HG02642 (cell line): ENCODE results near the gene SH2D5.
"Not testable (repeated sequence)": the region's sequence is repeated elsewhere in the genome, so short reads cannot be mapped to it uniquely, and the experiment has no call there.

Experiments
- ATAC-seq: cut with Tn5 transposase; IDR thresholded peaks from one replicate; pipeline ENCODE4 v1.9.1; 2021; ENCODE audit warnings: mild to moderate bottlenecking; ENCODE audit not compliant: unreplicated experiment, poor library complexity

The SH2D5 gene

DNA sequence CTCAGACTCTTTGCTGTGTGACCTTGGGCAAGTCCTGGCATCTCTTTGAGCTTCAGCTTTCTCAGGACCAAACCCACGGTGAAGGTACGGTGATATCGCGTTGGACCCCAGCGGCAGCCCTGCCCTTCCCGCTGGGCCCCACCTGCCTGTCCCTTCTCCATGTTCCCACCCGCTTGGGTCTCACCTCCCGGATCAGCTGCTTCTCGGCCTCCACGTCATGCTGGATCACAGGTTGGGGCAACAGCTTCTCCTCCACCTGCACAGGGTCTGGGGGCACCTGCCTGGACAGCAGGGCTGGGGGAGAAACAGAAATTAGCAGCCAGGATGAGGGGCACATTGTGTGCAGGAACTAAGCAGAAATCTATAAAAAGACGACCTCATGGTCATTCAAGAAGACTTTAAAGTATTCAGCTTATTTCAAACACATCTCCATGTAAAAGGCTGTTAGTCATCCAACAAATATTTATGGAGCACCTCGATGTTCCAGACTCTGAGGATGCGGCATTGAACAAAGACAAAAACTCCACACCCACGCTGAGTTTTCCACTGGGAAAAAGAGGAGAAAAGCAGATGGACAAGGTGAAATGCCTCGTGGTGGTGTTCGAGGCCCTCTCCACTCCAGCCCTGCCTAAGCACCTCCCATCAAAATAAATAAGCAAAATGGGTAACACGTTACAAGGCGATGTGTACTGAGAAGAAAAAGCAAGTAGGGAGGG is 34.1 kb downstream of the SH2D5 start:
- ATAC-seq = no peak

DNA sequence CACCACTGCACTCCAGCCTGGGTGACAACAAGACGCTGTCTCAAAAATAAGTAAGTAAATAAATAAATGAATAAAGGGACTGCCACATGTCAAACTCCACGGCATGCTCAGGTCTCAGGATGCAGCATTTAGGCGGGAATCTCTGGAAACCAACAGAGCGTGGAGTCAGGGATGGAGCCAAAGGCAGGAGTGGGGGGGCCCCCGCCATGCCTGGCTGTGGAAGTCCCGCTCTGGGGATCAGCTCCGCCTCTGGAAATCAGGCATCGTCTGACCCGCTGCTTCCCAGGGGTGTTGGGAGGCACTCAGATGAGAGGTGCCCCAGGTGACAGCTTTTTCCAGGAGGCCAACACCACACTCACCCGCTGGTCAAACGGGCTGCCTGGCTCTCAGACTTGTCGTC is 34.9 kb downstream of the SH2D5 start:
- no peak for ATAC-seq

DNA sequence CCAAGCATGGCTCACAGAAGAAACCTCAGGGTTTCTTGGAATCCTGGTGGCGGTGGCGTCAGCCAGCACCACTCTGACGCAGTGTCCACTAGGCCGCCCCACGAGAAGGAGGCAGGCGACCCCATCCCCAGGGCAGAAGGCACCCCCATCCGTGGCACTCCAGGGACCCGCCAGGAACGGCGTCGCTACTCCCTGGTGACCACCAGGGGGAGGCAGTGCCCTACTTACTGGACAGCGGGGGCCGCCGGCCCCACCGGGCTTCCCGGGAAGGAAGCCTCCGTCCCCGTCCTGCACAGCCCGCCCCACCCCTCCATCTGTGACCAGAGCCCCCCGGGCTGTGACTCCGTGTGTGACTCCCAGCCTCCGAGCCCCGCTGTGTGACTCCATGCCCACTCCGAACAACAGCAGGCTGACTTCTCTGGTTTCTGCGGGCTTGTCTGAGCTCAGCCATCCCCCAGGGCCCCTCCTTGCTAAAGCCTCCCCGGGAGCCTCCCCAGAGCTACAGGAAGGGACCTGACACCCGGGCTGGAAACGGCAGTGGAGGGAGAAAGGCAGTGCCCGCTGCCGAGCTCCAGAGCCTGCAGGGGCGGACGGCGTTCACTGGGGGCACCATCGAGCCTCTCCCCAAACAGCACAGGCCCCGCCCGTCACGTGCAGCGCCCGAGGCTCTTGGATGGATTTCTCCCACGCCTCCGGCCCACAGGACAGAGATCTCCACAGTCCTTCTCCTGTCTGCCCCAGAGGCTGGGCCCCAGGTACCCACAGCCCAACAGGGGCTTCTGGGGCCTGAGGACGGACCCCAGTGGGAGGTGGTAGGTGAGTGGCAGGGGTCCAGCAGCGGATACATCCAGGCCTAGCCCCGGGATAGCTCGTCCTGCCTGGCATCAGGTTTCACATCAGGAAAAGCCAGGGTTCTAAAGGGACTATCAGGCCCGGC is 35.8 kb downstream of the SH2D5 start:
- ATAC-seq = peak; percentile 72

DNA sequence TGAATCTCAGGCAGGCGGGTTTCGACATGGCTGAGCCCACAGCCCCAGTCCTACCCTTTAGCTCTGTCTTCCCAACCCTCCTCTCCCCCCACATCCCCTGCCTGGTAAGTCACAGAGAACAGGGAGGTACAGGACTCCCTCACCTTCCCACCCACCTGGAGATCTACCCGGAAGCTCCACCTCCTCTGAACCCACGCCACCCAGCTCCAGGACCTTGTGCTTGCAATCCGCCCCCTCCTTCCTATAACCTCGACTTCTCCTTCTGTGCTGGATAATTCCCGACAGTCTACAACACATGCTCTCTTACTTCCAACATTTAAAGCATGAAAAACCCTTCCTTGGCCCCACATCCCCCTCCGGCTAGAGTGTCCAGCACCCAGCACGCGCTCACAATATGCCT is 37.0 kb downstream of the SH2D5 start:
- no peak for ATAC-seq

DNA sequence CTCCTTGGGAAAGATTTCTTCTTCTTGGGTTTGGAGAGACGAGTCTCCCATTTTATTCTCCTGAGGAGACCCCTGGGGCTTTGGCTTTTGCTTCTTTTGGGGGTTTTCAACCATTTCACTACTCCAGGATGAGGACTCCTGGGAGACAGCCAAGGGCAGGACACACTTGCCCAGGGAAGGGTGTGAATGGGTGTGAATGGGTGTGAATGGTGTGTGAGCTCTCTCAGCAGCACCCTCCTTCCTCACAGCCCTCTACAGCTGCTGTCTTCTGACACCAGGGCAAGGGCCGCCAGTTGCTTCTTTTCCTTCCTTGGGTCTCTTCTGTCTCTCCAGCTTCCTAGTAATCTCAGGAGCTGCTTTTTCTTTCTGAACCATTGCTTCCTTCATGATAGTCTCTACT is 38.9 kb downstream of the SH2D5 start:
- ATAC-seq = no peak

DNA sequence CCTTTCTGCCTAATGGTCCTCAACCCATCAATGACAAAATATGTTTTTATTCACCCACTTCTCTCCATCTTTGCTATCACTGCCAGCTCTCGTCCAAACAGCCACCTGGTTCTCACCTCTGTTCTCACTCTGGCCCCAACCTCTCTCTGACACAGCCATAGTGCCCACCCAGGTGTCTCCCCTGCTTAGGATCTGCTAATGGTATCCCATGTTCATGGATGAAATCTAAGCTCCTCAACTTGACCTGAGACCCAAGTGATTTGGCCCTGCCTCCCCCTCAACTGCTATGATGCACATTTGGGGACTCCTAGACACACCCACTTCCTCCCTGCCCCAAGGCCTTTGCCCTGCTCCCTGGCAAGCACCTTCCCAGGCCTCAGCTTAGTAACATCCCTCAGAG is 40.6 kb downstream of the SH2D5 start:
- ATAC-seq = no peak

DNA sequence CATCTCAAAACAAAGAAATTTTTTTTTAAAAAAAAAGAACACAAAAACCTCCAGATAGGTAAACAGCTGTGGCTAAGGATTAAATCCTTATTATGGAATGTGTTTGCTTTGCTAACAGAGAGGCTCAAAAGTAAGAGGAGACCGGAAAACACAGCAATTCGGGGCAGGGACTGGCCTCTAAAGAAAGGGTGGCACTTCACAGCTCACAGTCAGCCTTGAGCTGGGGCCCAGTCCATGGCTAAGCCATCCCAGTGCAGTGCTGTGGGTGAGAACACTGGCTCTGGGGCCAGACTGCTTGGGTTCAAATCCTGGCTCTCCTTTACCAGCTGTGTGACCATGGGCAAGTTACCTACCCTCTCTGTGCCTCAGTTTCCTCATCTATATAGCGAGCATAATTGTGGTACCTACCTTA is 42.9 kb downstream of the SH2D5 start:
- no peak for ATAC-seq

DNA sequence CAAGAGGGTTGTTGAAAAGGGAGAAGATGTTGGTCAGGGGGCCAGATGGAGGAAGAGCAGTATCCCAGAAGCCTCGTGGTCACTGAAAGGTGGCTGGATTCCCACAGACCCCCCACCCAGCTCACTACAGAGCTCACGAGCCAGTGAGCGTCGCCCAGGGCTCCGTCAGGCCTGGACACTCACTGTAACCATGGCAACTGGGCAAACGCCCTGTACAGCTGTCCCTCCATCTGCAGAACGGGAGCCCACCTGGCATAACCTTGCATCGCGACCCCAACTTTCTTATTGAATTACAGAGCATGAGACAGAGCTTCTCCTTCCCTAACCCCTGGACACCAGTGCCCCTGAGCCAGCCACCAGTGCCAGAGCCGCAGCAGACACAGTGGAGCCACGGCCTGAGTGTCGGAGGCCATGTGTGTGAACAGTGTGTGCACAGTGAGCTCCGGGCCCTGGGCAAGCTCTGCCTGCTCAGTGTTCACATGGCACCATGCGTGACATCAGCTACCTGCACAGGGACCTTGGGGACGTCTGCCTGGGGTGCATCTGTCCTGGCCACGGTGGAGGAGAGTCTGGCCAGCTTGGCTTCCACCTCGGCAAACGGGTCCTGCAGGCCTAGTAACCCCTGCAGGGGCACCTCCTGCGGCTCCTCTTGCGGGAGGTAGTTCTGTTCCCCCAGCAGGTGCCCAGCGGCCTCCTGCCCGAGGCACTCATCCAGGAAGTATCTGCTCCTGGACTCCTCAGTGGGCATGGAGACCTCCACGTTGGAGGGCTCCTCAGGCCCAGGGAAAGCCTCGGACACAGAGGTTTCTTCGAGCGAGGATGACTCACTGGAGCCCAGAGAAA is 45.4 kb downstream of the SH2D5 start:
- no peak for ATAC-seq

DNA sequence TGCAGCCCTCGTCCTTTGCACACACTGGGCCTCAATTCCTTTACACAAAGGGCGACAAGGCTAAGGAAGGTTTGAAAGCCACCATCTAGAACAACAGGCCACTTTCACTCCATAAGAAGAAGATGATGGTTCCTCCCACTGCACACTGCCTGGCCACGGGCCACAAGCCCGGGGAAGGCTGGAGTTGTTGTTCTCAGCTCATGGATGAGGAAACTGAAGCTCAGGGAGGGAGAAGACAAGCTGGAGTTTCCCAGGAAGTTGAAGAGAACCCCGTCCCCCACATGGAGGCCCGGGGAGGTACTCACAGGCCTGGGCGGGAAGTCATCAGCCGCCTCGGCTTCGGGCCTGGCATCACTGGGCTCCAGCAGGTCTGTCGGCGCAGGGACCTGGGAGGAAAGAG is 46.8 kb downstream of the SH2D5 start:
- no peak for ATAC-seq

DNA sequence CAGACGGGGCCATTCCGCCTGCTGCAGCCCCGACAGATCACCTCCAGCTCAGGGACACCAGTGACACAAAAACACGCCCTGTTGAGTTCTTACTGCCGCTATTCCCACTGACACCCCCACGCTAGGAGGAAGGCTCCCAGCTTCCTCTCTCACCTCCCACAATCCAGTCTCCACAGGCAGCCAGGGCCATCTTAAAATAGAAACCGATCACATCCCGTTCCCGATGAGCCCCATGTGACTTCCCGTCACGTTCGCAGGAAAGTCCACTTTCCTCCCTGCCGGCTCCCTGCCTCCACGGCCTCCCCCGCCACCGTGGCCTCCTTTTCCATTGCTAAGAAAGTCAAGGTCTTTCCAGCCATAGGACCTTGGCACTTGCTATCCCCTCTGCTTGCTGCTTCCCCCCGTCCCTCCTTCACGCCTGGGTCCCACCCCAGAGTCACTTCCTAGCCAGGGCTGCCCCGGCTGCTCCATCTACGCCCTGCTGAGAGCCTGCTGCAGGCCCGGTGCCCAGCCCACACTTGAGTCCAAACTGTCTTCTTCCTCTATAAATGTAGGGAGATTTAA is 47.3 kb downstream of the SH2D5 start:
- ATAC-seq = no peak

DNA sequence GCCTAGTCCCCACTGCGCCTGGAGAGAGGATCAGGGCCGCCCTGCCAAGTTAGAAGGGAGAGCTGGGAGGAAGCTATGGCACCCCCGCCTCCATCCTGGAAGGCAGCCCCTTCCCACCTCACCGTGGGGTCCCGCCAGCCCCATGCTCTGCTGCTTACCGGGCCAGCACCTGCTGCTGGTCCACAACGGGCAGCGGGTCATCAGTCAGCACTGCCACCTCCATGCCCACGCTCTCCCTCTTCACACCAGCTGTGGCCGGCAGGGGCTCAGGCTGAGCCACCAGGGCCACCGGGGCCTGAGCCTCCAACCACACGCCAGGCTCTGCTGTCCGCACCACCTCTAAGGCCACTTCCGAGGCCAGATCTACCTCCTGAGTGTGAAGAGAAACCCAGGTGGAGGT is 47.9 kb downstream of the SH2D5 start:
- ATAC-seq = no peak

DNA sequence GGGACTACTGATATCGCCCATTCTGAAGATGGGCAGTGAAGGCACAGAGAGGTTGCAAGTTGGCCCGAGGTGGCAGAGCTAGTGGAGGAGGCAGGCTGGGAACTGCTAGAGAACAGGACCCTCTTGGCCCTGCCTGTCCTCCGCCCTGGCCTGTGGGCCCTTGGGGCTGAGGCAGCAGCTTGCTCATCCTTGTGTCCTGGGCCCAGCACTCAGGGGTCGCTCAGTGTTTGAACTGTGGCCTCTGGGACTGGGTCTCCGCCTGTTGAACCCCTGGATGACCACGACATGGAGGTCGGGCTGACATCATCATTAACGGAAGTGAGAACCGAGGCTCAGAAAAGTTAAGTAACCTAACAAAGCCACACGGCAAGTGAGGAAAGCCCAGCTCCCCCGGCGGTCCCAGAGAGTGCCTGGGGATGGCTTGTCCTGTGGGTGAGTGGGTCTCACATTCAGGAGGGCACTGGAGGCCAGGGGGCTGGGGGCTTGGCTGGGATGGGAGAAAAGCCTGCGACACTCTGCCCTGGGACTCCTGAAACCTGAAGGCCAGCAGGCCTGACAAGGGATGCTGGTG is 48.4 kb downstream of the SH2D5 start:
- no peak for ATAC-seq

DNA sequence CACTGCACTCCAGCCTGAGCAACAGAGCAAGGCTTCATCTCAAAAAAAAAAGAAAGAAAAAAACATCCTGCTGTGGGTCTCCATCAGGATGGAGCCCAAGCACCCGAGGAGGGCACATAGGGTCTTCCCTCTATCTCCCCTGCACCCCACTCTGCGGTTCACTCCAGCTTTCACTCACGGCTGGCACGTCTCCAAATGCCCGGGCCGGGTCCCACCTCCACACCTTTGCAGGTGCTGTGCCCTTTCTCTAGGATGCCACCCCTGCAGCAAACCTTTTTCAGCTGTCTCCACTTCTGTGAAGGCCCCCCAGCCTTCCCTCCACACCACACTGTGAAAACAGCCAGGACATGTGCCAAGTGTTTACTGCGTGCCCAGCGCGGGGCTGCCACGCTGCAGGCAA is 48.9 kb downstream of the SH2D5 start:
- ATAC-seq = no peak

DNA sequence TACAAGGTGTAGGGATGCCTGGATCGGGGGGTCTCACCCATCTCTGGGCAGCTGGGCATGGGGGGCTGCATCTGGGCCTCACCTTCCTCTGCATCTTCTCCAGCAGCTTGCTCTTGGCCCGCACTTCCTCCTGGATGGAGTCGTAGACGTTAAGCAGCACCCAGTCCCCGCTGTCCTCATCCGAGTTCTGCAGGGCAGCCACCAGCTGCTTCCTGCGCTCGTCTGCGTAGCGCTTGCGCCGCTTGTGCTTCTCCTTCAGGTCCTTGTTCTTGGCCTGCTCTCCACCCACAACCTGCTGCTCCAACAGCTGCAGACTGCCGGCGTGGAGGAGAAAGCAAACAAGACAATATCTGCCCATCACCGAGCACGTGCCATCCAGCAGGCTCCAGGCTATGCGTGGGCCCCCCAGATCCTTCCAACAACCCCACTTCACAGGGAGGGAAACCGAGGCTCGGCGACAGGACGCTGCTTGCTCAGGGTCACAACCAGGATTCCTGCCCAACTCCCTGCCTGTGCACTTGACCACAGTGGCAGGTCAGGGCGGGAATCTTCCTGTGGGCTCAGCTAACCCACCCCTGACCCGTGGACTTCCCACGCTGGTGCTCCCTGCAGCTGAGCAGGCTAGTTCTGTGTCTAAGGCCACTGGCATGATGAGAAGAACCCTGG is 49.8 kb downstream of the SH2D5 start:
- ATAC-seq = no peak

DNA sequence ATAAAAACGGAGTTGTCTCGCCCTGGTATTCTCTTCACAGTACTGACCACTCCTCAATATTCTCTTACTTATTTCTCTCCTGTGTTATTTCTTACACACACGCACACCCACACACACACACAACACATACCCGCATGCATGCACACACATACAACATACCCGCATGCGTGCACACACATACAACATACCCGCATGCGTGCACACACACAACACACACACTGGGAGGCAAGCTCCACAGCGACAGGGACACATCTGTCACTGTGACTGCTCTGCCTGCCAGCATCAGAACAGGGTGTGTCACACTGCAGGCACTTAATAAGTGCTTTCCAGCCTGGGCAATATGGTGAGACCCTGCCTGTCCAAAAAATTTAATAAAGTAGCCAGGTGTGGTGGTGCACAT is 50.5 kb downstream of the SH2D5 start:
- no peak for ATAC-seq

DNA sequence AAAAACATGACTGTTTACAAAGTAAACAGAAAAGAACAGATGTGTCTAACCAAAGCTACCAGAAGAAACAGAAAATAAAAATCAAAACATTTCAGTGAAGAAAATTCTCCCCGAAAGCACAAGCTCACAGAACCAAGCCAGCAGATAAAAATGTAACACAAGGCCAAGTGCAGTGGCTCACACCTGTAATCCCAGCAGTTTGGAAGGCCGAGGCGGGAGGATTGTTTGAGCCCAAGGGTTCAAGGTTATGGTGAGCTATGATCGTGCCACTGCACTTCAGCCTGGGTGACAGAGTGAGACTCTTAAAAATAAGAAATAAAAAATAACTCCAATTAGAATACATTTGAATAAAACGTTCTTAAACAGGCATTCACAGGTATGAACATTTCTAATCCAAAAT is 52.2 kb downstream of the SH2D5 start:
- no peak for ATAC-seq

DNA sequence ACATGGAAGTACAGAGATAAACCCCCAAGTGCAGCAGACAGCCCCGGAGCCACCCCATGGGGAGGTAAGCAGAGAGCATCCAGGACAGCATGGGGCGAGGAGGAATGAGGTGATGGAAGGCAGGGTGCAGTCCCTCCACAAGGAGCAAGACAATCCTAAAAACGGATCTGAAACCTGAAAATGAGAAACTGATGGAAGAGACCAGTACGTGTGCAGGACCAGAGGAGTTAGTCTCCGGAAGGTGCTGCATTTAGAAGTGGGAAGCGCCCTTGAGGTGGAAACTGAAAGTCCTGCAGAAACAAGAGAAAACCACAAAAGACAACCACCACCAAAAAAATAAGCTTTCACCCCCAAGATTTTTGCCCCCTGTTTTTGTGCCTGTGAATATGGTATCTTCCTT is 53.9 kb downstream of the SH2D5 start:
- ATAC-seq = no peak

DNA sequence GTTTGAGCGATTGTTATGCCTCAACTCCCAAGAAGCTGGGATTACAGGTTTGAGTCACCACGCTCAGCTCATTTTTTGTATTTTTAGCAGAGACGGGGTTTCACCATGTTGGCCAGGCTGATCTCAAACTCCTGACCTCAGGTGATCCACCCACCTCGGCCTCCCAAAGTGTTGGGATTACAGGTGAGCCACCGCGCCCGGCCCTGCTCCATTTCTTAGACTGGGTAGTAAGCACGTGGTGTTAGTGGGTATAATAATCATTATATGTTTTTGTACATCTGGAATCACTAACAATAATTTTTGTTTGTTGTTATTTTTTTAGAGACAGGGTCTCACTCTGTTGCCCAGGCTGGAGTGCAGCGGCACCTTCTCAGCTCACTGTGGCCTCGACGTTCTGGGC is 58.9 kb downstream of the SH2D5 start:
- not testable (repeated sequence) for ATAC-seq

DNA sequence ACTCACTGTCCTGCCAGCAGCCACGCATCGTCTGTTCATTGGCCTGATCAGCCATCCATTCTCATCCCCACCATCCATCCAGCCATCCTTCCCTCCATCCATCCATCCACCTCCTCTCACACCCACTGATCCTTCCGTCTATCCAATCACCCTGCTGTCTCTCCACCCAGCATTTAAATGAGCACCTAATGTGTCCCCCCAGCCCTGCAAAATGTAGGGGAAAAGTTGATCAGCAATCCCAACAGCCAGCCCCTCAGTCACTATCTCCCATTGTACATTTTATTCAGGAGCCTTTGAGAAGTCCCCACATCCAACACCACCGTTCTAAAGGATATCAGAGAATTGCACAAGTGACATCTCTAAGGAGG is 60.3 kb downstream of the SH2D5 start:
- ATAC-seq = no peak

DNA sequence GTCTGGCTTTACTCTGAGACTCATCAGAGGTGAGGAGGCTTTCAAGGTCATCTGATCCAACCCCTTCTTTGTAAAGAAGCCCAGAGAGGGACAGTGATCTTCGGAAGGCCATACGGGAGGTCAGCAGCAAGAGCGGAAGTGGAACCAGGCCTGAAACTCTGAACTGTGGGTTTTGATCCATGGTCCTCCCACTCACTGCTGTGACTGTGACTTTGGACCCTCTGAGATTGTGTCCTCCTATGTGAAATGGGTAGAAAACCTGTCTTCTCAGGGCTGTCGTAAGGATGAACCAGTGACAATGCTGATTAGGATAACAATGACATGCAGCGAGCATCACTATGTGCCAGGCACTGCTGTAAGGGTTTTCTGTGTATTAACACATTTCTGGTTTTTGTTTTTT is 61.6 kb downstream of the SH2D5 start:
- ATAC-seq = no peak
